Left lung (tissue), 10 donors: Measurements from ENCODE around the gene POLG2. TPM values are rescaled to one million over a fixed set of nuclear protein-coding genes. Genes with fewer than 3 reads are reported as not detected.
A peak's percentile ranks its signal among the peaks of the same experiment; 100 is the strongest.

Experiments used
- ATAC-seq: fragments of 200-7000 bp; cut with Tn5 transposase; one replicate; pipeline ENCODE4 v1.9.1; 2020; ENCODE audit warnings: moderate library complexity
- DNase-seq, 4 donors: peaks; one replicate each; pipeline ENCODE4 v3.0.0-alpha.2; 2013 to 2020
- H3K27ac ChIP-seq, 2 donors: fragments of 200-600 bp; sonication (generic) in 1 of 2; one replicate each; pipeline versions ENCODE4 v1.5.0 to v1.8.0; 2020 to 2021
- H3K27me3 ChIP-seq, 2 donors: fragments of 200-600 bp; sonication (generic) in 1 of 2; one replicate each; pipeline versions ENCODE4 v1.5.0 to v1.8.0; 2020 to 2021
- H3K36me3 ChIP-seq, 2 donors: fragments of 200-600 bp; sonication (generic) in 1 of 2; one replicate each; pipeline versions ENCODE4 v1.5.0 to v1.8.0; 2020 to 2021
- H3K4me1 ChIP-seq, 2 donors: fragments of 200-600 bp; one replicate each; pipeline ENCODE4 v1.8.0; 2021
- H3K4me3 ChIP-seq, 2 donors: fragments of 200-600 bp; sonication (generic) in 1 of 2; one replicate each; pipeline versions ENCODE4 v1.5.0 to v1.8.0; 2020 to 2021; ENCODE audit warnings: mild to moderate bottlenecking in 1 of 2
- H3K9me3 ChIP-seq, 2 donors: fragments of 200-600 bp; sonication (generic) in 1 of 2; one replicate each; pipeline versions ENCODE4 v1.5.0 to v1.8.0; 2020 to 2021
- CTCF ChIP-seq, 2 donors: fragments of 200-600 bp; sonication (generic) in 1 of 2; IDR thresholded peaks; one replicate each; pipeline versions ENCODE4 v1.5.0 to v1.8.0; 2021; ENCODE audit warnings: antibody characterized with exemption in 2 of 2
- intact Hi-C, 2 donors: fragments of 100-400 bp; cut with DNase I; formaldehyde crosslinking; loops; one replicate each; pipeline versions ENCODE4 v1.11.2 to v1.14.2; 2022
- polyA plus RNA-seq, 6 donors: library from polyadenylated mRNA; unstranded; fragments of 120-200 nt; gene quantifications; one replicate each; pipeline ENCODE4 v1.2.1, GENCODE V29; 2013; ENCODE audit not compliant: insufficient read length in 6 of 6
- total RNA-seq, 2 donors: library from RNA; stranded (reverse); fragmentation: NEBNext Ultra II Directional; extraction: Animal tissue kit (Norgen Biotek cat#: 25700); gene quantifications; one replicate each; pipeline ENCODE4 v1.2.1, GENCODE V29; 2021
- donor health status: DM: no; HTN: yes; CAD: no.
- donor health status: DM: no; HTN: no; CAD: no.

Gene POLG2
- total and polyA plus RNA-seq, 8 donors = 12.6 to 60.6 (median 48.5) TPM

- DNase-seq = peak in 2 of 4 donors; percentile 72 to 81
- intact Hi-C loops = no loop called here
Measured at GRCh38 chr17:64507413-64507782, 10.5 kb upstream of the POLG2 start.

DNA sequence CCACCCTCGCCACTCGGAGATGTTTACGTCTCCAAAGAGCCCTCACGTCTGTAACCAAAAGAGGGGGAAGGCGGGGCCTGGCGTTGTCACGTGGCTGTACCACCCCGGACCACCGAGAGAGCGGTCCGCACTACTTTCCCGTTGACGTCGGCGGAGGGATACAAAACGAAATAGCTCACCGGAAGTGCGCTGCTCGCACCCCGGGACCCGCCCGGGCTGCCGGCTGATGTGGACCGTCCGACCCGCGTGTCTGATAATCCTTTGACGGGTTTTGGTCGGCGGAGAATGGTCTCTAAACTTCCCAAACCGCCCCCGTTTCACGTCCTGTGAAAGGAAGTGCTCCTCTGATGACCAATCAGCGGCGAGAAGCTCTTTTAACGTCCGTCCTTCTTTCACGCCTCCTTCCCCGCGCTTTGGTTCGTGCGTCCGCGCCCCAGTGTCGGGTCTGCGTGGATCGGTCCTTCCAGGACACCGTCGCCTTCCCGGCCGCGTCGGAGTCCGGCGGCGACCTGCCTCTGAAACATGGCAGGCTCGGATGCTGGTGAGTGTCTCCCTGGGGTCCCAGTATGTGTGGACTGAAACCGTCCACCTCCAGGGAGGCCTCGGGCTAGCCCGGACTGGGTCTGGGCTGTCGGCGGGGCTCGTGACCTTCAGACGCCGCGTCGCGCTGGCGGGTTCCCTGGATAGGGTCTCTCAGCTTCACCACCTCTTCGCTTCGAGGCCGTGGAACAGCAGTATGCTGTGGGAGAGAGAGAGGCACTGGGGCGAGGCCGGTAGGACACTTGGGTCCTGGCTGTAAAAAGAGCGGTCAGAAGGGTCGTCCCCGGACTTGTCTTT is 9.9 kb upstream of the POLG2 start, which contains the start of gene CEP95:
TSS of gene CEP95 (plus strand) at position 402 of the 837 bp plus-strand sequence. CDS start at position 523, 121 bp downstream.
- intact Hi-C loops = no loop called here
- Histone ChIP-seq H3K36me3 (peaks cover 19 to 51% of the 10 kb centered on the region in 2 donors), H3K27me3 (no peaks in the 10 kb centered on the region), H3K27ac (peak within 1 kb of the TSS; percentile 99), H3K4me3 (peak within 1 kb of the TSS; percentile 95 to 98), H3K9me3 (no peaks in the 10 kb centered on the region), H3K4me1 (peaks cover 16 to 52% of the 10 kb centered on the region in 2 donors)
- DNase-seq = peak; percentile 94 to 99 (median 98)
- TF ChIP-seq CTCF (IDR thresholded peaks at IDR 0.05) = no peak
- ATAC-seq = peak; percentile 78

More at GRCh38 chr17:64507413-64507782, 10.5 kb upstream of the POLG2 start:
- Histone ChIP-seq H3K4me3 (peak overlapping the region; percentile 95 to 98), H3K4me1 (peaks cover 16 to 46% of the 10 kb centered on the region in 2 donors), H3K36me3 (peaks cover 13 to 51% of the 10 kb centered on the region in 2 donors), H3K9me3 (no peaks in the 10 kb centered on the region), H3K27ac (peak overlapping the region; percentile 99), H3K27me3 (no peaks in the 10 kb centered on the region)
- peak in 1 of 2 donors; percentile 35 for TF ChIP-seq CTCF (IDR thresholded peaks at IDR 0.05)
- ATAC-seq = peak; percentile 43

DNA sequence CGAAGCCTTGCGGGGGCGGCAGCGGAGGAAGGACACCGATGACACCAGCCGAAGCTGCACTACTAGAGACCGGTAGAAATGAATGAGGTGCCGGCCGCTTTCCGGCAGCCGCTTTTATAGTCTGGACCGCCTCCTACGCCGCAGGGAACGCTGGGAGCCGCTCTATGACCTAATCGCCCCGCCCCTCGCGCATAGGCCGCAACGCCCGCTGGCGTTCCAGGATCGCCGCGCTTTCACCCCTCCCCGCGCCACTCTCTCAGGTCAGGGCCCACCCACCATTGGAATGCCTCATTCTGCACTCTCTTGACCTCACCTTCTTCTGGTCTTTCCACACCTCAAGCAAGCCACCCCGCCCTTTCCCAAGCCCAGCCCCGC is 9.3 kb upstream of the POLG2 start, which contains the start of gene DDX5:
TSS of gene DDX5 (minus strand) at position 89 of the 375 bp plus-strand sequence. CDS start 170 bp downstream, outside the sequence.
- Histone ChIP-seq H3K4me3 (peak within 1 kb of the TSS; percentile 95 to 98), H3K36me3 (peaks cover 25 to 51% of the 10 kb centered on the region in 2 donors), H3K27ac (peak within 1 kb of the TSS; percentile 99), H3K9me3 (no peaks in the 10 kb centered on the region), H3K27me3 (no peaks in the 10 kb centered on the region), H3K4me1 (peaks cover 16 to 58% of the 10 kb centered on the region in 2 donors)
- TF ChIP-seq CTCF (IDR thresholded peaks at IDR 0.05) = no peak
- intact Hi-C loops = no loop called here
- ATAC-seq (peak; percentile 84), DNase-seq (peak; percentile 98)

GRCh38 chr17:64505340-64506200 is 8.7 kb upstream of the POLG2 start:
- ATAC-seq = peak; percentile 75
- intact Hi-C loops = no loop called here
- Histone ChIP-seq H3K9me3 (no peaks in the 10 kb centered on the region), H3K27ac (peak overlapping the region; percentile 99), H3K27me3 (no peaks in the 10 kb centered on the region), H3K36me3 (peaks cover 27 to 51% of the 10 kb centered on the region in 2 donors), H3K4me1 (peaks cover 16 to 65% of the 10 kb centered on the region in 2 donors), H3K4me3 (peak overlapping the region; percentile 95 to 98)
- peak; percentile 92 to 96 (median 94) for DNase-seq
- no peak for TF ChIP-seq CTCF (IDR thresholded peaks at IDR 0.05)
